Measurements from ENCODE around the gene TNFRSF13B.
"Not testable (repeated sequence)": the region's sequence is repeated elsewhere in the genome, so short reads cannot be mapped to it uniquely, and the experiment has no call there.

Gene TNFRSF13B

GRCh38 chr17:17013828-17014747 lies 42.2 kb upstream of the TNFRSF13B start:
- not testable (repeated sequence) for H3K27me3 ChIP-seq (ENCODE audit: insufficient read depth, low read length, poor library complexity); H3K9ac ChIP-seq (ENCODE audit: low read depth, low read length); H3K36me3 ChIP-seq (ENCODE audit: insufficient read depth, low read length); H2AFZ ChIP-seq (ENCODE audit: low read depth, low read length); H3K27ac ChIP-seq (ENCODE audit: low read length); H4K20me1 ChIP-seq (ENCODE audit: insufficient read depth, low read length); H3K79me2 ChIP-seq (ENCODE audit: insufficient read depth, low read length); H3K9me3 ChIP-seq (ENCODE audit: insufficient read depth, low read length, severe bottlenecking); DNase-seq; H3K4me2 ChIP-seq (ENCODE audit: insufficient read depth, low read length); ATAC-seq (ENCODE audit: insufficient read depth, low read depth); H3K4me3 ChIP-seq (ENCODE audit: low read depth in 1 of 2, low read length in 2 of 2)
- H3K4me1 ChIP-seq (ENCODE audit: insufficient read depth, low read length) = peaks cover 23% of the 10 kb centered on the region

- not testable (repeated sequence) for H3K9me3 ChIP-seq (ENCODE audit: insufficient read depth, low read length, severe bottlenecking); ATAC-seq (ENCODE audit: insufficient read depth, low read depth); H4K20me1 ChIP-seq (ENCODE audit: insufficient read depth, low read length); H3K4me2 ChIP-seq (ENCODE audit: insufficient read depth, low read length); H3K36me3 ChIP-seq (ENCODE audit: insufficient read depth, low read length); H3K27ac ChIP-seq (ENCODE audit: low read length); H2AFZ ChIP-seq (ENCODE audit: low read depth, low read length); H3K79me2 ChIP-seq (ENCODE audit: insufficient read depth, low read length); H3K4me1 ChIP-seq (ENCODE audit: insufficient read depth, low read length); H3K27me3 ChIP-seq (ENCODE audit: insufficient read depth, low read length, poor library complexity); H3K9ac ChIP-seq (ENCODE audit: low read depth, low read length); DNase-seq; H3K4me3 ChIP-seq (ENCODE audit: low read depth in 1 of 2, low read length in 2 of 2)
Measured at GRCh38 chr17:17011043-17011907, 39.4 kb upstream of the TNFRSF13B start.

- not testable (repeated sequence) for H3K27me3 ChIP-seq (ENCODE audit: insufficient read depth, low read length, poor library complexity); H2AFZ ChIP-seq (ENCODE audit: low read depth, low read length); H3K9me3 ChIP-seq (ENCODE audit: insufficient read depth, low read length, severe bottlenecking); H3K4me3 ChIP-seq (ENCODE audit: low read depth in 1 of 2, low read length in 2 of 2); H3K36me3 ChIP-seq (ENCODE audit: insufficient read depth, low read length); DNase-seq; H3K27ac ChIP-seq (ENCODE audit: low read length); ATAC-seq (ENCODE audit: insufficient read depth, low read depth); H4K20me1 ChIP-seq (ENCODE audit: insufficient read depth, low read length); H3K9ac ChIP-seq (ENCODE audit: low read depth, low read length); H3K4me2 ChIP-seq (ENCODE audit: insufficient read depth, low read length); H3K79me2 ChIP-seq (ENCODE audit: insufficient read depth, low read length); H3K4me1 ChIP-seq (ENCODE audit: insufficient read depth, low read length)
Measured at GRCh38 chr17:17010545-17011034, 38.7 kb upstream of the TNFRSF13B start.

- not testable (repeated sequence) for DNase-seq; H3K27me3 ChIP-seq (ENCODE audit: insufficient read depth, low read length, poor library complexity); H3K4me2 ChIP-seq (ENCODE audit: insufficient read depth, low read length); H3K4me3 ChIP-seq (ENCODE audit: low read depth in 1 of 2, low read length in 2 of 2); H3K36me3 ChIP-seq (ENCODE audit: insufficient read depth, low read length); H3K9ac ChIP-seq (ENCODE audit: low read depth, low read length); H3K79me2 ChIP-seq (ENCODE audit: insufficient read depth, low read length); H3K27ac ChIP-seq (ENCODE audit: low read length); H2AFZ ChIP-seq (ENCODE audit: low read depth, low read length); H4K20me1 ChIP-seq (ENCODE audit: insufficient read depth, low read length); ATAC-seq (ENCODE audit: insufficient read depth, low read depth); H3K9me3 ChIP-seq (ENCODE audit: insufficient read depth, low read length, severe bottlenecking); H3K4me1 ChIP-seq (ENCODE audit: insufficient read depth, low read length)
Measured at GRCh38 chr17:17009972-17010371, 38.1 kb upstream of the TNFRSF13B start.

- H3K4me2 ChIP-seq (ENCODE audit: insufficient read depth, low read length); DNase-seq; H2AFZ ChIP-seq (ENCODE audit: low read depth, low read length); H3K9ac ChIP-seq (ENCODE audit: low read depth, low read length); H3K79me2 ChIP-seq (ENCODE audit: insufficient read depth, low read length); H3K4me1 ChIP-seq (ENCODE audit: insufficient read depth, low read length); H3K27ac ChIP-seq (ENCODE audit: low read length); H3K36me3 ChIP-seq (ENCODE audit: insufficient read depth, low read length); H4K20me1 ChIP-seq (ENCODE audit: insufficient read depth, low read length); ATAC-seq (ENCODE audit: insufficient read depth, low read depth); H3K9me3 ChIP-seq (ENCODE audit: insufficient read depth, low read length, severe bottlenecking); H3K4me3 ChIP-seq (ENCODE audit: low read depth in 1 of 2, low read length in 2 of 2); H3K27me3 ChIP-seq (ENCODE audit: insufficient read depth, low read length, poor library complexity): not testable (repeated sequence)
Measured at GRCh38 chr17:17008621-17009397, 36.9 kb upstream of the TNFRSF13B start.

- not testable (repeated sequence) for H3K4me2 ChIP-seq (ENCODE audit: insufficient read depth, low read length); ATAC-seq (ENCODE audit: insufficient read depth, low read depth); H4K20me1 ChIP-seq (ENCODE audit: insufficient read depth, low read length); H3K27ac ChIP-seq (ENCODE audit: low read length); DNase-seq; H3K79me2 ChIP-seq (ENCODE audit: insufficient read depth, low read length); H3K4me1 ChIP-seq (ENCODE audit: insufficient read depth, low read length); H2AFZ ChIP-seq (ENCODE audit: low read depth, low read length); H3K9ac ChIP-seq (ENCODE audit: low read depth, low read length); H3K27me3 ChIP-seq (ENCODE audit: insufficient read depth, low read length, poor library complexity); H3K9me3 ChIP-seq (ENCODE audit: insufficient read depth, low read length, severe bottlenecking); H3K4me3 ChIP-seq (ENCODE audit: low read depth in 1 of 2, low read length in 2 of 2); H3K36me3 ChIP-seq (ENCODE audit: insufficient read depth, low read length)
Measured at GRCh38 chr17:17007891-17008290, 36.0 kb upstream of the TNFRSF13B start.

- not testable (repeated sequence) for H2AFZ ChIP-seq (ENCODE audit: low read depth, low read length); H3K27ac ChIP-seq (ENCODE audit: low read length); H3K9me3 ChIP-seq (ENCODE audit: insufficient read depth, low read length, severe bottlenecking); H3K36me3 ChIP-seq (ENCODE audit: insufficient read depth, low read length); H3K79me2 ChIP-seq (ENCODE audit: insufficient read depth, low read length); ATAC-seq (ENCODE audit: insufficient read depth, low read depth); H3K27me3 ChIP-seq (ENCODE audit: insufficient read depth, low read length, poor library complexity); DNase-seq; H3K4me2 ChIP-seq (ENCODE audit: insufficient read depth, low read length); H3K9ac ChIP-seq (ENCODE audit: low read depth, low read length); H4K20me1 ChIP-seq (ENCODE audit: insufficient read depth, low read length); H3K4me1 ChIP-seq (ENCODE audit: insufficient read depth, low read length); H3K4me3 ChIP-seq (ENCODE audit: low read depth in 1 of 2, low read length in 2 of 2)
Measured at GRCh38 chr17:17004997-17005614, 33.2 kb upstream of the TNFRSF13B start.

All from DND-41 (cell line).